SK-N-SH (cell line): ENCODE measurements around the gene LCN6. TPM values are rescaled to one million over a fixed set of nuclear protein-coding genes. Genes with fewer than 3 reads are reported as not detected.

Source experiments
- CTCF ChIA-PET: fragments of 300-600, 350-600 bp; formaldehyde crosslinking; extraction: SDS; loops from one replicate; lab custom pipeline; 2021; lab: Yijun Ruan, JAX
- POLR2A ChIA-PET: fragments of 350-600 bp; sonication (Branson Sonifier 250); formaldehyde crosslinking; extraction: SDS; loops from one replicate; lab custom pipeline; 2020; ENCODE audit warnings: antibody characterized with exemption, inconsistent platforms; lab: Yijun Ruan, JAX
- DNase-seq: peaks from one replicate; pipeline ENCODE4 v3.0.0; 2012
- H2AFZ ChIP-seq: fragments of 200-600 bp; sonication (generic); 2 replicates; pipeline ENCODE4 v1.8.1; 2016; ENCODE audit warnings: antibody characterized with exemption, mild to moderate bottlenecking, low read depth
- H3F3A ChIP-seq: fragments of 200-600 bp; sonication (generic); replicated peaks from 2 replicates; pipeline ENCODE3; 2016; ENCODE audit warnings: antibody characterized with exemption, mild to moderate bottlenecking; ENCODE audit not compliant: insufficient read depth
- H3K27ac ChIP-seq, 2 experiments: fragments of 200-500 bp in 1 of 2; fragments of 200-600 bp in 1 of 2; sonication (Bioruptor generic) in 1 of 2; sonication (generic), shearing (Covaris generic) in 1 of 2; 2 replicates each; pipeline versions ENCODE4 v1.5.1 to v1.6.1; 2014 to 2016; ENCODE audit warnings: low read depth in 2 of 2, inconsistent platforms in 1 of 2, low read length in 1 of 2, mild to moderate bottlenecking in 1 of 2, mixed read lengths in 1 of 2
- H3K27me3 ChIP-seq: fragments of 200-600 bp; sonication (generic), shearing (Covaris generic); 2 replicates; pipeline ENCODE4 v1.6.1; 2016; ENCODE audit warnings: mixed run types; ENCODE audit not compliant: insufficient read depth
- H3K36me3 ChIP-seq, 2 experiments: fragments of 200-500 bp in 1 of 2; fragments of 200-600 bp in 1 of 2; sonication (Bioruptor generic) in 1 of 2; sonication (generic) in 1 of 2; replicated peaks in 1 of 2; 2 replicates each; pipeline versions ENCODE3 to v1.5.1; 2014 to 2016; ENCODE audit warnings: low read length in 1 of 2, mild to moderate bottlenecking in 1 of 2; ENCODE audit not compliant: insufficient read depth in 2 of 2, control insufficient read depth in 1 of 2
- H3K4me1 ChIP-seq, 2 experiments: fragments of 200-500 bp in 1 of 2; fragments of 200-600 bp in 1 of 2; sonication (Bioruptor generic) in 1 of 2; sonication (generic), shearing (Covaris generic) in 1 of 2; 2 replicates each; pipeline versions ENCODE4 v1.5.1 to v1.6.1; 2014 to 2016; ENCODE audit warnings: low read depth in 1 of 2, low read length in 1 of 2, mixed run types in 1 of 2; ENCODE audit not compliant: insufficient read depth in 2 of 2, control insufficient read depth in 1 of 2
- H3K4me2 ChIP-seq: fragments of 200-600 bp; sonication (generic), shearing (Covaris generic); 2 replicates; pipeline ENCODE4 v1.6.1; 2017; ENCODE audit warnings: mixed run types
- H3K4me3 ChIP-seq, 2 experiments: fragments of 200-500 bp in 1 of 2; fragments of 200-600 bp in 1 of 2; sonication (Bioruptor generic) in 1 of 2; sonication (generic), shearing (Covaris generic) in 1 of 2; 2 replicates each; pipeline versions ENCODE4 v1.5.1 to v1.8.1; 2014 to 2016; ENCODE audit warnings: low read depth in 2 of 2, inconsistent platforms in 1 of 2, low read length in 1 of 2, mild to moderate bottlenecking in 1 of 2, mixed read lengths in 1 of 2, moderate library complexity in 1 of 2
- H3K79me2 ChIP-seq: fragments of 200-600 bp; sonication (generic); 2 replicates; pipeline ENCODE4 v1.8.1; 2017; ENCODE audit warnings: mild to moderate bottlenecking; ENCODE audit not compliant: insufficient read depth
- H3K9ac ChIP-seq: fragments of 200-600 bp; sonication (generic); 2 replicates; pipeline ENCODE4 v1.6.1; 2017; ENCODE audit warnings: mixed run types
- H3K9me2 ChIP-seq: fragments of 200-600 bp; sonication (generic); 2 replicates; pipeline ENCODE4 v1.6.1; 2017; ENCODE audit warnings: mixed run types
- H3K9me3 ChIP-seq: fragments of 200-600 bp; sonication (generic); 2 replicates; pipeline ENCODE4 v1.6.1; 2017; ENCODE audit warnings: mixed run types, mild to moderate bottlenecking, moderate library complexity
- H4K20me1 ChIP-seq: fragments of 200-600 bp; sonication (generic); 2 replicates; pipeline ENCODE4 v1.6.1; 2017; ENCODE audit warnings: mild to moderate bottlenecking, mixed run types; ENCODE audit not compliant: insufficient read depth
- CHD2 ChIP-seq: fragments of 150-350 bp; IDR thresholded peaks from 2 replicates; pipeline ENCODE4 v1.6.1; 2018; ENCODE audit warnings: low read length; ENCODE audit not compliant: partially characterized antibody
- CTCF ChIP-seq: fragments of 200-600 bp; sonication (generic); IDR thresholded peaks from 2 replicates; pipeline ENCODE4 v1.6.1; 2017; ENCODE audit warnings: antibody characterized with exemption, mild to moderate bottlenecking, moderate library complexity
- ELF1 ChIP-seq: IDR thresholded peaks from 2 replicates; pipeline ENCODE4 v1.4.0; 2012
- EP300 ChIP-seq, 2 experiments: IDR thresholded peaks; 2 replicates each; pipeline versions ENCODE4 v1.4.0 to v1.6.1; 2012; ENCODE audit warnings: borderline replicate concordance in 1 of 2, low read depth in 1 of 2, low read length in 1 of 2
- FOSL2 ChIP-seq: IDR thresholded peaks from 2 replicates; pipeline ENCODE4 v1.4.0; 2012; ENCODE audit warnings: low read depth, mild to moderate bottlenecking, moderate library complexity, borderline replicate concordance
- FOXJ3 ChIP-seq: sonication (generic); formaldehyde crosslinking; IDR thresholded peaks from 2 replicates; pipeline ENCODE4 v1.5.1; 2020; ENCODE audit warnings: mild to moderate bottlenecking, missing genetic modification reagents
- GABPA ChIP-seq: IDR thresholded peaks from 2 replicates; pipeline ENCODE4 v1.4.0; 2012; ENCODE audit warnings: low read depth, mild to moderate bottlenecking
- GATA2 ChIP-seq: sonication (generic); formaldehyde crosslinking; IDR thresholded peaks from 2 replicates; pipeline ENCODE4 v1.5.0; 2020; ENCODE audit warnings: mild to moderate bottlenecking, missing genetic modification reagents
- JUND ChIP-seq: IDR thresholded peaks from 2 replicates; pipeline ENCODE4 v1.4.0; 2012
- MAX ChIP-seq: IDR thresholded peaks from 2 replicates; pipeline ENCODE4 v1.4.0; 2012; ENCODE audit warnings: low read depth
- MXI1 ChIP-seq: IDR thresholded peaks from 2 replicates; pipeline ENCODE4 v1.6.1; 2012; ENCODE audit warnings: mild to moderate bottlenecking, low read depth, low read length, improper control_type of control experiment
- NRF1 ChIP-seq: IDR thresholded peaks from 2 replicates; pipeline ENCODE4 v1.6.1; 2012; ENCODE audit warnings: low read depth, mild to moderate bottlenecking, low read length
- PBX3 ChIP-seq: IDR thresholded peaks from 2 replicates; pipeline ENCODE4; 2012
- POLR2AphosphoS5 ChIP-seq: IDR thresholded peaks from 2 replicates; pipeline ENCODE4 v1.6.1; 2012; ENCODE audit warnings: low read depth, low read length
- RCOR1 ChIP-seq: fragments of 150-350 bp; IDR thresholded peaks from 2 replicates; pipeline ENCODE4 v1.6.1; 2017; ENCODE audit warnings: antibody characterized with exemption, low read length
- RXRA ChIP-seq: IDR thresholded peaks from 2 replicates; pipeline ENCODE4 v1.4.0; 2012; ENCODE audit warnings: low read depth, mild to moderate bottlenecking, borderline replicate concordance
- TCF12 ChIP-seq: IDR thresholded peaks from 2 replicates; pipeline ENCODE4 v1.4.0; 2012
- USF1 ChIP-seq: IDR thresholded peaks from 2 replicates; pipeline ENCODE4 v1.4.0; 2012; ENCODE audit warnings: low read depth, borderline replicate concordance
- USF2 ChIP-seq: fragments of 150-350 bp; IDR thresholded peaks from 2 replicates; pipeline ENCODE4 v1.6.1; 2017; ENCODE audit warnings: antibody characterized with exemption, low read length, low read depth, borderline replicate concordance
- YY1 ChIP-seq: IDR thresholded peaks from 2 replicates; pipeline ENCODE4 v1.4.0; 2012; ENCODE audit warnings: low read depth, mild to moderate bottlenecking
- ZBTB33 ChIP-seq: IDR thresholded peaks from 2 replicates; pipeline ENCODE4 v1.4.0; 2012; ENCODE audit warnings: low read depth, borderline replicate concordance
- WGBS: methylation state at CpG from one replicate; pipeline ENCODE4 v1.1.6; 2017; ENCODE audit warnings: low lambda C conversion rate; 5-methylcytosine and 5-hydroxymethylcytosine counted together
- polyA plus RNA-seq, 3 experiments: library from polyadenylated mRNA; depleted of rRNA; stranded (reverse); fragments of >200 nt; gene quantifications; 2 replicates each; pipeline ENCODE4 v1.2.3, GENCODE V29; 2012

Gene LCN6
- polyA plus RNA-seq, 1 of the 3 experiments (the other 2 are of a cell fraction): not detected

- TF ChIP-seq ZBTB33: no peak
- TF ChIP-seq YY1: no peak
- TF ChIP-seq USF2: no peak
These were observed 31.5 kb upstream of the LCN6 start (continued) for GRCh38 chr9:136779808-136780207.

- Histone ChIP-seq H3K36me3 (no peaks in the 10 kb centered on the region), H3K27ac (no peak overlapping the region), H3K9me2 (no peaks in the 10 kb centered on the region), H4K20me1 (no peaks in the 10 kb centered on the region), H3F3A (peaks cover under 1% of the 10 kb centered on the region), H3K4me3 (no peak overlapping the region)
- no peak for DNase-seq
- WGBS: 66% methylated on average over 12 of the region's 14 CpGs
- TF ChIP-seq ZBTB33 (no peak), CTCF (no peak), RCOR1 (no peak), CHD2 (no peak), PBX3 (no peak), USF2 (no peak), TCF12 (no peak), FOXJ3 (CRISPR knock-in tag) (no peak), RXRA (no peak), EP300 (IDR thresholded peaks at IDR 0.05; ENCODE audit: borderline replicate concordance in 1 of 2, low read depth in 1 of 2, low read length in 1 of 2) (no peak), GATA2 (CRISPR knock-in tag) (no peak), GABPA (no peak), NRF1 (no peak), MAX (no peak), JUND (no peak), MXI1 (no peak), POLR2AphosphoS5 (no peak), ELF1 (no peak), USF1 (no peak), FOSL2 (no peak)
- TF ChIP-seq, all 33 proteins: peak for 0
- H3K4me1 ChIP-seq: no peaks in the 10 kb centered on the region
- H3K27me3 ChIP-seq: peaks cover 42% of the 10 kb centered on the region
- no peak overlapping the region for H3K9ac ChIP-seq
- no peaks in the 10 kb centered on the region for H3K79me2 ChIP-seq
- ChIA-PET POLR2A (interaction anchor here (1.4 kb wide), 1 partner anchor 49 kb away, joined by 3 read pairs; no protein-coding TSS in a partner anchor), CTCF (interaction anchor here (0.8 to 8.8 kb wide), 7 partner anchors 7 to 258 kb away, joined by 3 to 57 read pairs (median 12); partner anchors contain the start of genes ABCA2 and LCN8)
- H2AFZ ChIP-seq: no peak overlapping the region
- H3K4me2 ChIP-seq: no peak overlapping the region
- H3K9me3 ChIP-seq: no peaks in the 10 kb centered on the region
These were observed 29.0 kb upstream of the LCN6 start for GRCh38 chr9:136777359-136777758.
